HepG2 (cell line): ENCODE results near the gene NOL8. TPM values are rescaled to one million over a fixed set of nuclear protein-coding genes. Genes with fewer than 3 reads are reported as not detected.

Experiments
- GTF3A ChIP-seq: sonication (generic); formaldehyde crosslinking; conservative IDR thresholded peaks from 2 replicates; pipeline ENCODE4 v1.4.0; 2020; ENCODE audit warnings: mild to moderate bottlenecking, missing genetic modification reagents
- HOXA9 ChIP-seq: sonication (generic); formaldehyde crosslinking; IDR thresholded peaks from 2 replicates; pipeline ENCODE4 v1.8.1; 2022; ENCODE audit warnings: missing genetic modification reagents, mild to moderate bottlenecking, moderate library complexity, borderline replicate concordance
- NKX3-1 ChIP-seq: sonication (generic); formaldehyde crosslinking; IDR thresholded peaks from 2 replicates; pipeline ENCODE4 v1.5.0; 2020; ENCODE audit warnings: missing genetic modification reagents
- NR2F1 ChIP-seq, 2 experiments: fragments of 450-650 bp in 1 of 2; formaldehyde crosslinking in 1 of 2; IDR thresholded peaks; 2 replicates each; pipeline versions ENCODE4 v1.5.0 to v1.6.1; 2016 to 2020; ENCODE audit warnings: mild to moderate bottlenecking in 1 of 2, missing compliant biosample characterization in 1 of 2, missing genetic modification reagents in 1 of 2, moderate library complexity in 1 of 2
- REXO4 ChIP-seq: sonication (generic); formaldehyde crosslinking; IDR thresholded peaks from 2 replicates; pipeline ENCODE4 v1.8.0; 2022; ENCODE audit warnings: missing genetic modification reagents, mild to moderate bottlenecking, borderline replicate concordance
- TEAD3 ChIP-seq: optimal IDR thresholded peaks from 2 replicates; pipeline ENCODE3; 2016; ENCODE audit warnings: borderline replicate concordance
- ZNF564 ChIP-seq: sonication (generic); formaldehyde crosslinking; IDR thresholded peaks from 2 replicates; pipeline ENCODE4 v1.8.1; 2023; ENCODE audit warnings: mild to moderate bottlenecking, missing genetic modification reagents
- ZNF570 ChIP-seq: sonication (generic); formaldehyde crosslinking; IDR thresholded peaks from 2 replicates; pipeline ENCODE4 v1.4.0; 2020; ENCODE audit warnings: mild to moderate bottlenecking, missing genetic modification reagents, borderline replicate concordance
- polyA plus RNA-seq, 8 experiments: library from polyadenylated mRNA; depleted of rRNA in 3 of 8; stranded (reverse) in 7 of 8; unstranded in 1 of 8; fragments of >200 nt; fragmentation: Illumina TruSeq in 4 of 8; extraction: Trizol in 4 of 8; gene quantifications; 2 replicates each; pipeline versions ENCODE4 v1.2.1 to v1.2.3, GENCODE V29; 2011 to 2016; ENCODE audit warnings: low read depth in 4 of 8, missing spikeins in 1 of 8, mixed read lengths in 1 of 8; ENCODE audit not compliant: insufficient read depth in 1 of 8
- total RNA-seq, 5 experiments: library from RNA; depleted of rRNA; stranded (reverse); fragments of >200 nt; fragmentation: Illumina TruSeq; extraction: Trizol; gene quantifications; 2 replicates each; pipeline ENCODE4 v1.2.3, GENCODE V29; 2016; ENCODE audit warnings: low read depth in 1 of 5
- TF ChIP-seq, protein P1 (sequence below): sonication (generic); formaldehyde crosslinking; IDR thresholded peaks from 2 replicates; pipeline ENCODE4 v1.8.1; 2023; ENCODE audit warnings: mild to moderate bottlenecking, moderate library complexity, missing genetic modification reagents
- TF ChIP-seq, protein P2 (sequence below), 2 experiments: fragments of 450-650 bp in 1 of 2; sonication (generic) in 1 of 2; formaldehyde crosslinking in 1 of 2; IDR thresholded peaks; 2 replicates each; pipeline versions ENCODE4 v1.6.1 to v1.8.0; 2016 to 2022; ENCODE audit warnings: antibody characterized with exemption in 1 of 2, mild to moderate bottlenecking in 1 of 2, missing genetic modification reagents in 1 of 2
- TF ChIP-seq, protein P3 (sequence below): sonication (generic); formaldehyde crosslinking; IDR thresholded peaks from 2 replicates; pipeline ENCODE4 v1.4.0; 2020; ENCODE audit warnings: missing genetic modification reagents
- TF ChIP-seq, protein P4 (sequence below): sonication (generic); formaldehyde crosslinking; IDR thresholded peaks from 2 replicates; pipeline ENCODE4 v1.5.0; 2020; ENCODE audit warnings: missing genetic modification reagents

Gene NOL8
- total and polyA plus RNA-seq, 2 of the 13 experiments (the other 11 are each of a cell fraction or from before 2014, with no cell fraction given): 12.8 to 36.3 TPM

DNA sequence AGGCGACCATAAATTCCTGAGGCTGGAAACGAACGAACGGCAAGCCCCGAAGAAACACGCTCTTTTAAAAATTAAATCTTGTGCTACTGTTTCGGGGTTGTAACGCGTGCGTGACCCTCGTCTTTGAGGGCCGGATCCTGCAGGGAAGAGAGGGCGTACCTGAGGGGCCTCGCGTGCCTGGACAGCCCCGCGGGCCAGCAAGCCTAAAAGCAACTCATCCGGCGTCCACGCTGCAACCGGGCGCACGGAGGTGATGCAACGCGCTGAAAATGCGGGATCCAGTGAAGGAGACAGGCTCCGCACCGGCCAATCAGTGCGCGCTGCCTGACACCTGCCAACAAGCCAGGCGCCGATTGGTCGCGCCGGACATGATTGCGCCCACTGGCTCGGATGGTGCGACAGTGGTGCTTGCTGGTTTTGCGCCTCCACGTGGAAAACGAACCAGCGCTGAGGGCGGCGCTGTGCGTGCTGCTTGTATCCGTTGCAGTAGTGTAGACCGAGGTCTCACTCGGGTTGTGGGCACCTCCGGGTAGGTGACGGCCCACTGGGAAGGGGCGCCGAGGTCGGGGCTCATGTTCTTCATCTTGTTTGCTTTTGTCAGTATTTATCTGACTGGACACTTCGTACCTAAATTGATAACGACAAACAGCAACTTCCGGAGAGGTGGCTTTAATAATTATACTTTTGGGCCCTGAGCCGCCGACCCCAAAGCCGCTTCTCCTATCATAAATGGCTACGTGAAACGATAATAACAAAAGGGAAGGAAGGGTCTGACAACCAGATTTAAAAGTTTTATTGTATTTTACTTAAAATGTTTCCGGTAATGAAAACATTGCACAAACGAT is 31.5 kb downstream of the NOL8 start, which contains the start of gene IARS1 (continued):
- TF ChIP-seq HOXA9 (peak; percentile 72; the same call in 1 of the 2 replicates), TEAD3 (peak; percentile 82), REXO4 (CRISPR knock-in tag) (no peak), ZNF564 (CRISPR knock-in tag) (peak; percentile 80; the same call in 1 of the 2 replicates), NKX3-1 (CRISPR knock-in tag) (peak; percentile 76; the same call in 1 of the 2 replicates), NR2F1 (CRISPR knock-in tag; IDR thresholded peaks at IDR 0.05) (no peak), ZNF570 (CRISPR knock-in tag) (no peak), GTF3A (CRISPR knock-in tag) (0 out of 2 replicates have a peak, but pooled peaks have one; percentile 75)
- TF ChIP-seq, protein P1, sequence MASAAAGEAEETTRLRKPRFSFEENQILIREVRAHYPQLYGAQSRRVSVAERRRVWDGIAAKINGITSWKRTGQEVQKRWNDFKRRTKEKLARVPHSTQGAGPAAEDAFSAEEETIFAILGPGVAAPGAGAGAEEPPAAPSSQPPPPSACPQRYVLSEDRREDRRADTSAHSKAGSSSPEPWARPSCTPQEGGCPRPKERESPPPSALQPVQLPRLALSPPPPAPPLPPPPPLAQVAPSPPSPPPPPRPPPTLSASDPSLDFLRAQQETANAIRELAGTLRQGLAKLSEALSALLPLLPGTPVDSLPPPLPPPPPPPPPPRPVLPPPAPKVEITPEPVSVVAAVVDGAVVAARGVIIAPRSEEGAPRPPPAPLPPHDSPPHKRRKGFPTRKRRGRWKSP: peak; percentile 100
- TF ChIP-seq, protein P2, sequence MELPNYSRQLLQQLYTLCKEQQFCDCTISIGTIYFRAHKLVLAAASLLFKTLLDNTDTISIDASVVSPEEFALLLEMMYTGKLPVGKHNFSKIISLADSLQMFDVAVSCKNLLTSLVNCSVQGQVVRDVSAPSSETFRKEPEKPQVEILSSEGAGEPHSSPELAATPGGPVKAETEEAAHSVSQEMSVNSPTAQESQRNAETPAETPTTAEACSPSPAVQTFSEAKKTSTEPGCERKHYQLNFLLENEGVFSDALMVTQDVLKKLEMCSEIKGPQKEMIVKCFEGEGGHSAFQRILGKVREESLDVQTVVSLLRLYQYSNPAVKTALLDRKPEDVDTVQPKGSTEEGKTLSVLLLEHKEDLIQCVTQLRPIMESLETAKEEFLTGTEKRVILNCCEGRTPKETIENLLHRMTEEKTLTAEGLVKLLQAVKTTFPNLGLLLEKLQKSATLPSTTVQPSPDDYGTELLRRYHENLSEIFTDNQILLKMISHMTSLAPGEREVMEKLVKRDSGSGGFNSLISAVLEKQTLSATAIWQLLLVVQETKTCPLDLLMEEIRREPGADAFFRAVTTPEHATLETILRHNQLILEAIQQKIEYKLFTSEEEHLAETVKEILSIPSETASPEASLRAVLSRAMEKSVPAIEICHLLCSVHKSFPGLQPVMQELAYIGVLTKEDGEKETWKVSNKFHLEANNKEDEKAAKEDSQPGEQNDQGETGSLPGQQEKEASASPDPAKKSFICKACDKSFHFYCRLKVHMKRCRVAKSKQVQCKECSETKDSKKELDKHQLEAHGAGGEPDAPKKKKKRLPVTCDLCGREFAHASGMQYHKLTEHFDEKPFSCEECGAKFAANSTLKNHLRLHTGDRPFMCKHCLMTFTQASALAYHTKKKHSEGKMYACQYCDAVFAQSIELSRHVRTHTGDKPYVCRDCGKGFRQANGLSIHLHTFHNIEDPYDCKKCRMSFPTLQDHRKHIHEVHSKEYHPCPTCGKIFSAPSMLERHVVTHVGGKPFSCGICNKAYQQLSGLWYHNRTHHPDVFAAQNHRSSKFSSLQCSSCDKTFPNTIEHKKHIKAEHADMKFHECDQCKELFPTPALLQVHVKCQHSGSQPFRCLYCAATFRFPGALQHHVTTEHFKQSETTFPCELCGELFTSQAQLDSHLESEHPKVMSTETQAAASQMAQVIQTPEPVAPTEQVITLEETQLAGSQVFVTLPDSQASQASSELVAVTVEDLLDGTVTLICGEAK (IDR thresholded peaks at IDR 0.05): no peak
- TF ChIP-seq, protein P2 (CRISPR knock-in tag; IDR thresholded peaks at IDR 0.05): peak; percentile 88
- TF ChIP-seq, protein P3, sequence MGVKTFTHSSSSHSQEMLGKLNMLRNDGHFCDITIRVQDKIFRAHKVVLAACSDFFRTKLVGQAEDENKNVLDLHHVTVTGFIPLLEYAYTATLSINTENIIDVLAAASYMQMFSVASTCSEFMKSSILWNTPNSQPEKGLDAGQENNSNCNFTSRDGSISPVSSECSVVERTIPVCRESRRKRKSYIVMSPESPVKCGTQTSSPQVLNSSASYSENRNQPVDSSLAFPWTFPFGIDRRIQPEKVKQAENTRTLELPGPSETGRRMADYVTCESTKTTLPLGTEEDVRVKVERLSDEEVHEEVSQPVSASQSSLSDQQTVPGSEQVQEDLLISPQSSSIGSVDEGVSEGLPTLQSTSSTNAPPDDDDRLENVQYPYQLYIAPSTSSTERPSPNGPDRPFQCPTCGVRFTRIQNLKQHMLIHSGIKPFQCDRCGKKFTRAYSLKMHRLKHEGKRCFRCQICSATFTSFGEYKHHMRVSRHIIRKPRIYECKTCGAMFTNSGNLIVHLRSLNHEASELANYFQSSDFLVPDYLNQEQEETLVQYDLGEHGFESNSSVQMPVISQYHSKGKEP (CRISPR knock-in tag): no peak
- TF ChIP-seq, protein P4, sequence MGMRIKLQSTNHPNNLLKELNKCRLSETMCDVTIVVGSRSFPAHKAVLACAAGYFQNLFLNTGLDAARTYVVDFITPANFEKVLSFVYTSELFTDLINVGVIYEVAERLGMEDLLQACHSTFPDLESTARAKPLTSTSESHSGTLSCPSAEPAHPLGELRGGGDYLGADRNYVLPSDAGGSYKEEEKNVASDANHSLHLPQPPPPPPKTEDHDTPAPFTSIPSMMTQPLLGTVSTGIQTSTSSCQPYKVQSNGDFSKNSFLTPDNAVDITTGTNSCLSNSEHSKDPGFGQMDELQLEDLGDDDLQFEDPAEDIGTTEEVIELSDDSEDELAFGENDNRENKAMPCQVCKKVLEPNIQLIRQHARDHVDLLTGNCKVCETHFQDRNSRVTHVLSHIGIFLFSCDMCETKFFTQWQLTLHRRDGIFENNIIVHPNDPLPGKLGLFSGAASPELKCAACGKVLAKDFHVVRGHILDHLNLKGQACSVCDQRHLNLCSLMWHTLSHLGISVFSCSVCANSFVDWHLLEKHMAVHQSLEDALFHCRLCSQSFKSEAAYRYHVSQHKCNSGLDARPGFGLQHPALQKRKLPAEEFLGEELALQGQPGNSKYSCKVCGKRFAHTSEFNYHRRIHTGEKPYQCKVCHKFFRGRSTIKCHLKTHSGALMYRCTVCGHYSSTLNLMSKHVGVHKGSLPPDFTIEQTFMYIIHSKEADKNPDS: peak; percentile 80; the same call in 1 of the 2 replicates
